ENCODE results near the gene NUDT12.

Gene NUDT12

DNA sequence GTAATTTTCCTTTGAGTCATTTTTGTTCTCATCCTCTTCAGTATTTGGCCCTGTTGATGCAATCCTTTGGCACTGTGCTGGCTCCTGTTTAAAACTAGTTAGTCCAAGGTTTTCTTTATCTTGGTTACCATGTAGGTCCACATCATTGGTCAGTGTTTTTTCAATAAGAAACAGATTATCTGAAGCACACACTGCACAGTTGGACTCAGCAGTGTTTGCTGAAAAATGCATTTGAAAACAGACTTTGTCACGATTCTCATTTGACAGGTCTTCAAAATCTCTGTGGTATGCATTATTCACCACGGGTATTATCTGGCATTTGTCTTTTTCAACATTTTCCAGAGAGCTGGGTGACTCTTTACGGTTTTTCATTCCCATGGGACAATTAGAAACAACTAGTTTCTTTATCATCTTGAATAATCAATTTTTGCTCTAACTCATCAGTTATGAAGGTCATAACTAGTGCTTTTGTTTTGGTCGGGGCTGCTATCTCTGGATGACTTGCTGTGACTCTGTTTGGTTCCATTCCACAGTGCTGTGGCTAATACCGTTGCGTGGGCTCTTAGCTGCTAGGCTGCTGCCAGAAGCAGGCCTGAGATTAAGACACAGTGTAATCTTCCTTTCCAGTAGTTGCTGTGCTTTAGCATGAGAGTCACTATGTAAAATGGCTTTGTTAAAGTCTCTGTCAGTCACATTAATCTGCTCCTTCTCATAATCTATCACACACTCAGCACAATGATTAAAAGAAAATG lies 36.2 kb downstream of the NUDT12 start:
- H3K4me3 ChIP-seq (ENCODE audit: low read depth, low read length): no peak overlapping the region

DNA sequence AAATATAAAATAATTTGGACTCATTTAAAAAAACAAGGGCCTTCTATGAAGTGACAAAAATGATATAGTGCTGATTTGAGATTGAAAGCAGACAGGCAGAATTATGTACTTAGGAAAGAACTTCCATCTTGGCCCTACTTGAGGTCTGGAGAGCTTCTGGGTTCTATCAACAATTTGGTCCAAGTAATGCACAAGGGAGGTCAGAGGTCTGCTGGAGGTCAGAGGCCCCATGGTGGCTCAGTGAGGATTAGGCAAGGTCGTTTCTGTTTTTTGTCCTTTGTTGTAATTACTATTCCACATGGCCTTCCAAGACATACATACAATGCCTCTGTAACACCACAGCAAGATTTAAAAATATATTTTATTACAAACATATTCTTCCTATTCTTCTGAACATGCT lies 37.2 kb downstream of the NUDT12 start:
- DNase-seq (ENCODE audit: low read depth): no peak
- H3K4me3 ChIP-seq (ENCODE audit: low read depth, low read length): no peak overlapping the region
- TF ChIP-seq, protein P1, sequence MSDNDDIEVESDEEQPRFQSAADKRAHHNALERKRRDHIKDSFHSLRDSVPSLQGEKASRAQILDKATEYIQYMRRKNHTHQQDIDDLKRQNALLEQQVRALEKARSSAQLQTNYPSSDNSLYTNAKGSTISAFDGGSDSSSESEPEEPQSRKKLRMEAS (IDR thresholded peaks at IDR 0.05; ENCODE audit: low read depth, low read length): no peak
- no peak for TF ChIP-seq MYC (IDR thresholded peaks at IDR 0.05; ENCODE audit: low read depth, low read length)
- TF ChIP-seq, protein P2, sequence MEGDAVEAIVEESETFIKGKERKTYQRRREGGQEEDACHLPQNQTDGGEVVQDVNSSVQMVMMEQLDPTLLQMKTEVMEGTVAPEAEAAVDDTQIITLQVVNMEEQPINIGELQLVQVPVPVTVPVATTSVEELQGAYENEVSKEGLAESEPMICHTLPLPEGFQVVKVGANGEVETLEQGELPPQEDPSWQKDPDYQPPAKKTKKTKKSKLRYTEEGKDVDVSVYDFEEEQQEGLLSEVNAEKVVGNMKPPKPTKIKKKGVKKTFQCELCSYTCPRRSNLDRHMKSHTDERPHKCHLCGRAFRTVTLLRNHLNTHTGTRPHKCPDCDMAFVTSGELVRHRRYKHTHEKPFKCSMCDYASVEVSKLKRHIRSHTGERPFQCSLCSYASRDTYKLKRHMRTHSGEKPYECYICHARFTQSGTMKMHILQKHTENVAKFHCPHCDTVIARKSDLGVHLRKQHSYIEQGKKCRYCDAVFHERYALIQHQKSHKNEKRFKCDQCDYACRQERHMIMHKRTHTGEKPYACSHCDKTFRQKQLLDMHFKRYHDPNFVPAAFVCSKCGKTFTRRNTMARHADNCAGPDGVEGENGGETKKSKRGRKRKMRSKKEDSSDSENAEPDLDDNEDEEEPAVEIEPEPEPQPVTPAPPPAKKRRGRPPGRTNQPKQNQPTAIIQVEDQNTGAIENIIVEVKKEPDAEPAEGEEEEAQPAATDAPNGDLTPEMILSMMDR (IDR thresholded peaks at IDR 0.05; ENCODE audit: low read depth, low read length): no peak

More for the DNA sequence above, 36.2 kb downstream of the NUDT12 start:
- DNase-seq (ENCODE audit: low read depth): no peak
- TF ChIP-seq POLR2A (IDR thresholded peaks at IDR 0.05; ENCODE audit: extremely low read depth, insufficient read length) (no peak), MYC (IDR thresholded peaks at IDR 0.05; ENCODE audit: low read depth, low read length) (no peak)
- TF ChIP-seq, protein P2 (IDR thresholded peaks at IDR 0.05; ENCODE audit: low read depth, low read length): no peak
- TF ChIP-seq, protein P1 (IDR thresholded peaks at IDR 0.05; ENCODE audit: low read depth, low read length): no peak

DNA sequence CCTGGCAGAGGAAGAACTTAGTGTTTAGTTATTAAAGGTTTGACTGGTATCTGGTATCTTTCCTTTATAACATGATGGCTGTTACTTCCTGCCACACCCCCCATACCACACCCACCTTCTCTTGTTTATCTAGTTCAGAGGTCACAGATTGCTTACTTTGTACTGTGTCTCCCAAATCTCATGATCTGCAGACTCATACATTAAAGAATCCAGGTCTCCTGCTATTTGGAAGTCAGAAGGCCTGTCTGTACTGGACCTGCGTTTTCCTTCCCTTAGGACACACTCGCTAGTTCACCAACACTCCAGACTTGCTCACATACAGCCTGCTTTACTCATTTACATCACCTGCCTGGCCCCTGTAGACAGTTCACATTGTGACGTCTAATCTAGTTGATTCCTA lies 39.3 kb downstream of the NUDT12 start:
- DNase-seq (ENCODE audit: low read depth): no peak
- H3K4me3 ChIP-seq (ENCODE audit: low read depth, low read length): no peak overlapping the region
- TF ChIP-seq, protein P1 (IDR thresholded peaks at IDR 0.05; ENCODE audit: low read depth, low read length): no peak
- no peak for TF ChIP-seq MYC (IDR thresholded peaks at IDR 0.05; ENCODE audit: low read depth, low read length)
- TF ChIP-seq, protein P2 (IDR thresholded peaks at IDR 0.05; ENCODE audit: low read depth, low read length): no peak
- no peak for TF ChIP-seq POLR2A (IDR thresholded peaks at IDR 0.05; ENCODE audit: extremely low read depth, insufficient read length)

DNA sequence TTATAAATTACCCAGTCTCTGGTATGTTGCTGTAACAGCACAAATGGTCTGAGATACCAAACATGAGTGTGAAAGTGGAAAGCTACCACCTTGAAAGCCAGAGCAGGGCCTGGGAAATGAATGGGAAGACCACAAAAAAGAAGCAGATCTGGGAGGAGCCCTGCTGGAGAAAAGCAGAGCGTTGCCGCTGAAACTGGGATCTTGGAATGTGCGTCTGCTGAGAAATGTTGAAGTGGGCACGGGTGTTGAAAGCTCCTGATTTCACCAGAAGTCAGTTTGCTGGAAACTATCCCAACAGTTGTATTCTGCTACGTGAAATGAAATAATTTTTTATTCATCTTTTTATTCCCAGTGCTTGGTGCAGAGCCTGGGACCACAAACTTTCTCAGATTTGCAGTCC lies 40.0 kb downstream of the NUDT12 start:
- DNase-seq (ENCODE audit: low read depth): no peak
- no peak overlapping the region for H3K4me3 ChIP-seq (ENCODE audit: low read depth, low read length)
- TF ChIP-seq, protein P1 (IDR thresholded peaks at IDR 0.05; ENCODE audit: low read depth, low read length): no peak
- TF ChIP-seq, protein P2 (IDR thresholded peaks at IDR 0.05; ENCODE audit: low read depth, low read length): no peak
- TF ChIP-seq POLR2A (IDR thresholded peaks at IDR 0.05; ENCODE audit: extremely low read depth, insufficient read length): no peak
- TF ChIP-seq MYC (IDR thresholded peaks at IDR 0.05; ENCODE audit: low read depth, low read length): no peak

DNA sequence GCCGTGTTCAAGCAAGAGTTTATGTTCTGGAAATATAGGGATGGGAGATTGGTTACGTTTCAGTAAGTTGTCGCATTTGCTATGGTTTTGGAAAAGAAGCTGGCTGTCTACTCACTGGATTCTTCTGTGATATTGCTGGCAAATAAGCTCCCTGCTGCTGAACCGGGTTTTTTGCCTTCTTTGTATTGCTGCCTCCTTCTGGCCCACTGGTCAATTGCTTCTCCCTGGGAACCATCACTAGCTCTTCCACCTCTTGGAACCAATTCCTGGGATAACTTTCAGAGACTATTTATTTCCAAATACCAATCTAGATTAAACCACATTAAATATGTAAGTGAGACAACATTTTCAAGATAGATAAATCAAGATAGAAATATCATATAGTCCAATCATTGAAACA lies 43.0 kb downstream of the NUDT12 start:
- no peak for DNase-seq (ENCODE audit: low read depth)
- H3K4me3 ChIP-seq (ENCODE audit: low read depth, low read length): no peak overlapping the region
- TF ChIP-seq, protein P2 (IDR thresholded peaks at IDR 0.05; ENCODE audit: low read depth, low read length): no peak
- TF ChIP-seq POLR2A (IDR thresholded peaks at IDR 0.05; ENCODE audit: extremely low read depth, insufficient read length) (no peak), MYC (IDR thresholded peaks at IDR 0.05; ENCODE audit: low read depth, low read length) (no peak)
- TF ChIP-seq, protein P1 (IDR thresholded peaks at IDR 0.05; ENCODE audit: low read depth, low read length): no peak
